ENCODE results near the gene HTT. TPM values are rescaled to one million over a fixed set of nuclear protein-coding genes. Genes with fewer than 3 reads are reported as not detected.

HTT gene
- total and polyA plus RNA-seq, 9 donors: 13.3 to 63.2 (median 38.6) TPM

DNA sequence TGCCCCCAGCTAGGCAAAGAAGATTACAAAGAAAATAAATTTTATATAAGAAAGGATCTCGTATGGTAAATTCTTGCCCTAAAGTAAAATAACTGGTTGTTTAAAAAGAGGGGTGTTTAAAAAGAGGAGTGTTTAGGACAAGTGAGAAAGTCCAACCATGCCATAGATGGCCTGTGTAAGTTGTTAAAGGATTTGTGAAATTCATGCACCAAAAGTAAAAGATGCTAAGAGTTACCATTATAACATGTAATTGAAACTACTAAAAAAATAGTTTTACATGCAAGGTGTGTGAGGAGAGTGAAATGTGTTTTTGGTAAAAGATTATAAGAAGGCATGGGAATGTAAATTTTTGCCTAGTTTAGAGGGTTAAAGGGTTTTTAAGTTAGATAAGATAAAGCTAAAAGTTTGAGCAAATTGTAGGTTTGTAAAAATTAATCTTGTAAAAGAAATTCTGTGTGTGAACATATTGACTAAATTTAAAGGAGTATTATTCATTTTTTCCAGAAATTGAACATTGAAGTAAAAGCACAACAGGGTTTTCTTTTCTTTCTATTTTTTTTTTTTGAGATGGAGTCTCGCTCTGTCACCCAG, 20.2 kb upstream of the HTT start:
- no peak for DNase-seq
- WGBS, 3 donors: 89 to 98% (median 95%) methylated on average over 2 of the region's 2 CpGs
- no peak overlapping the region for H3K27ac ChIP-seq
- H3K4me3 ChIP-seq: no peak overlapping the region
- no peaks in the 10 kb centered on the region for H3K36me3 ChIP-seq
- no peak for TF ChIP-seq EP300 (IDR thresholded peaks at IDR 0.05)
- no peak for TF ChIP-seq POLR2A (IDR thresholded peaks at IDR 0.05)
- TF ChIP-seq, protein P1, sequence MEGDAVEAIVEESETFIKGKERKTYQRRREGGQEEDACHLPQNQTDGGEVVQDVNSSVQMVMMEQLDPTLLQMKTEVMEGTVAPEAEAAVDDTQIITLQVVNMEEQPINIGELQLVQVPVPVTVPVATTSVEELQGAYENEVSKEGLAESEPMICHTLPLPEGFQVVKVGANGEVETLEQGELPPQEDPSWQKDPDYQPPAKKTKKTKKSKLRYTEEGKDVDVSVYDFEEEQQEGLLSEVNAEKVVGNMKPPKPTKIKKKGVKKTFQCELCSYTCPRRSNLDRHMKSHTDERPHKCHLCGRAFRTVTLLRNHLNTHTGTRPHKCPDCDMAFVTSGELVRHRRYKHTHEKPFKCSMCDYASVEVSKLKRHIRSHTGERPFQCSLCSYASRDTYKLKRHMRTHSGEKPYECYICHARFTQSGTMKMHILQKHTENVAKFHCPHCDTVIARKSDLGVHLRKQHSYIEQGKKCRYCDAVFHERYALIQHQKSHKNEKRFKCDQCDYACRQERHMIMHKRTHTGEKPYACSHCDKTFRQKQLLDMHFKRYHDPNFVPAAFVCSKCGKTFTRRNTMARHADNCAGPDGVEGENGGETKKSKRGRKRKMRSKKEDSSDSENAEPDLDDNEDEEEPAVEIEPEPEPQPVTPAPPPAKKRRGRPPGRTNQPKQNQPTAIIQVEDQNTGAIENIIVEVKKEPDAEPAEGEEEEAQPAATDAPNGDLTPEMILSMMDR (IDR thresholded peaks at IDR 0.05): no peak
- no peaks in the 10 kb centered on the region for H3K9me3 ChIP-seq
- no peaks in the 10 kb centered on the region for H3K27me3 ChIP-seq
- H3K4me1 ChIP-seq (ENCODE audit: insufficient read depth): no peaks in the 10 kb centered on the region
- intact Hi-C loops (cut with DNase I): no loop called here

DNA sequence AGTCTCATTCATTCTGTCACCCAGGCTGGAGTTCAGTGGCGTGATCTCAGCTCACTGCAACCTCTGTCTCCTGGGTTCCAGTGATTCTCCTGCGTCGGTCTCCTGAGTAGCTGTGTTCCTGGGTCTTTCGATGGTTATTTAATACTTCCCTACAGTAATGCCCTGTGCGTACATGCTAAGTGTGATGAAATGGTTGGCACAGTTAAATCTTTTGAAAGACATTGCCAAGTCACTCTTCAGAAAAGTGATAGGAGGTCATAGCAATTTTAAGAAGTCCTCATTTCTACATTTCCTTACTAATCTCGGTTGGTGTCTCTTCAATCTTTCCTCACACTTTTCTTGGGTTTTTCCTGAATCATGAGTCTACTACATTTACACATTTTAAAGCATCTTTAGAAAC, 14.5 kb upstream of the HTT start:
- WGBS, 3 donors: 93 to 96% (median 94%) methylated on average over 6 of the region's 6 CpGs
- no peak for DNase-seq
- no peaks in the 10 kb centered on the region for H3K9me3 ChIP-seq
- H3K4me3 ChIP-seq: no peak overlapping the region
- no peaks in the 10 kb centered on the region for H3K27me3 ChIP-seq
- H3K4me1 ChIP-seq (ENCODE audit: insufficient read depth): no peaks in the 10 kb centered on the region
- intact Hi-C loops (cut with DNase I): no loop called here
- no peaks in the 10 kb centered on the region for H3K36me3 ChIP-seq
- no peak overlapping the region for H3K27ac ChIP-seq
- TF ChIP-seq, protein P1 (IDR thresholded peaks at IDR 0.05): no peak
- TF ChIP-seq EP300 (IDR thresholded peaks at IDR 0.05) (no peak), POLR2A (IDR thresholded peaks at IDR 0.05) (no peak)

DNA sequence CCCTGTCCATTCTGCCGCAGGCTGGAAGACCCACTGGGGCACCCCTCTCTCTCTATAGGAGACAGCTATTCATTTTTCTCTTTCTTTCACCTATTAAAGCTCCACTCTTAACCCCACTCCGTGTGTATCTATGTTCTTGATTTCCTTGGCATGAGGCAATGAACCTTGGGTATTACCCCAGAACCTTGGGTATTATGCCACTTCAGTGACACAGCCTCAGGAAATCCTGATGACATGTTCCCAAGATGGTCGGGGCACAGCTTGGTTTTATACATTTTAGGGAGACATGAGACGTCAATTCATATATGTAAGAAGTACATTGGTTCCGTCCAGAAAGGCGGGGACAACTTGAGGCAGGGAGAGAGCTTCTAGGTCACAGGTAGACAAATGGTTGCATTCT, 13.5 kb upstream of the HTT start:
- WGBS, 3 donors: 87 to 91% (median 90%) methylated on average over 6 of the region's 6 CpGs
- no peaks in the 10 kb centered on the region for H3K27me3 ChIP-seq
- H3K9me3 ChIP-seq: no peaks in the 10 kb centered on the region
- DNase-seq: no peak
- intact Hi-C loops (cut with DNase I): no loop called here
- TF ChIP-seq POLR2A (IDR thresholded peaks at IDR 0.05) (no peak), EP300 (IDR thresholded peaks at IDR 0.05) (no peak)
- TF ChIP-seq, protein P1 (IDR thresholded peaks at IDR 0.05): no peak
- no peak overlapping the region for H3K27ac ChIP-seq
- no peaks in the 10 kb centered on the region for H3K36me3 ChIP-seq
- no peaks in the 10 kb centered on the region for H3K4me1 ChIP-seq (ENCODE audit: insufficient read depth)
- H3K4me3 ChIP-seq: no peak overlapping the region

DNA sequence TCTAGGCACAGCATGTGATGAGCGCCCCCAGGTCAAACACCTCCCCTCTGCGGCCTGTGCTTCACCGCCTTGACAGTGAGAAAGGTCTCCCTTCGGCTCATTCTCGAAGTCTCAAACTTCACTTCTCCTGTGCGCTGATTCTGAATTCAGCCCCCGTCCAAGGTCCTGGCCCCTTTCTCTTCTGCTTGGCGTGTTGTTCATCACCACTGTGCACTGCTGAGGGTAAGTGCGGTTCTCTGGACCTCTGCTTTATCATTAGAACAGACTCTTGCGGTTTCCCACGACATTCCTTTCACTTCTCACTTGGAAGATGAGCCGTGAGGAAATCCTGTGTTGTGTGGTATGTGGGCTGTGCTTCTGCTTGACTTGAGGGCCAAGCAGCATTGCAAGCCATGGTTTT, 12.0 kb upstream of the HTT start:
- H3K36me3 ChIP-seq: no peaks in the 10 kb centered on the region
- H3K4me1 ChIP-seq (ENCODE audit: insufficient read depth): no peaks in the 10 kb centered on the region
- DNase-seq: no peak
- H3K9me3 ChIP-seq: no peaks in the 10 kb centered on the region
- intact Hi-C loops (cut with DNase I): no loop called here
- TF ChIP-seq POLR2A (IDR thresholded peaks at IDR 0.05) (no peak), EP300 (IDR thresholded peaks at IDR 0.05) (no peak)
- TF ChIP-seq, protein P1 (IDR thresholded peaks at IDR 0.05): no peak
- no peak overlapping the region for H3K27ac ChIP-seq
- H3K27me3 ChIP-seq: no peaks in the 10 kb centered on the region
- 61 to 64% (median 61%) methylated on average over 12 of the region's 12 CpGs for WGBS, 3 donors
- no peak overlapping the region for H3K4me3 ChIP-seq
